ENCODE results near the gene DAPK1. TPM values are rescaled to one million over a fixed set of nuclear protein-coding genes. Genes with fewer than 3 reads are reported as not detected.

The DAPK1 gene
- polyA plus RNA-seq, 1 of the 3 experiments (the other 2 are of a cell fraction) = 0.61 TPM

GRCh38 chr9:87596862-87597261 is 99.2 kb downstream of the DAPK1 start:
- no peaks in the 10 kb centered on the region for H3K9me2 ChIP-seq
- H3K4me2 ChIP-seq = no peak overlapping the region
- no peaks in the 10 kb centered on the region for H3K27me3 ChIP-seq (ENCODE audit: insufficient read depth)
- DNase-seq = no peak
- WGBS (ENCODE audit: low lambda C conversion rate) = 74% methylated on average over 7 of the region's 7 CpGs
- H3K9ac ChIP-seq = no peak overlapping the region
- no peak overlapping the region for H2AFZ ChIP-seq (ENCODE audit: low read depth)
- no peak for TF ChIP-seq YY1 (IDR thresholded peaks at IDR 0.05; ENCODE audit: low read depth)
- no peak for TF ChIP-seq SMC3 (IDR thresholded peaks at IDR 0.05; ENCODE audit: low read depth, low read length)
- no peak for TF ChIP-seq MEF2A (IDR thresholded peaks at IDR 0.05; ENCODE audit: borderline replicate concordance, low read depth)
- H3K36me3 ChIP-seq (replicated peaks in 1 of 2; ENCODE audit: control insufficient read depth in 1 of 2, insufficient read depth in 2 of 2, low read length in 1 of 2) = no peaks in the 10 kb centered on the region
- H3K4me1 ChIP-seq (ENCODE audit: control insufficient read depth in 1 of 2, insufficient read depth in 2 of 2, low read depth in 1 of 2, low read length in 1 of 2) = peaks cover 6 to 27% of the 10 kb centered on the region in 2 experiments; a peak in 2 of 4 replicates
- H3K27ac ChIP-seq (ENCODE audit: low read depth in 2 of 2, low read length in 1 of 2) = no peak overlapping the region
- no peaks in the 10 kb centered on the region for H4K20me1 ChIP-seq (ENCODE audit: insufficient read depth)
- POLR2A ChIA-PET = no interaction called here
- H3K4me3 ChIP-seq (ENCODE audit: low read depth in 2 of 2, low read length in 1 of 2) = no peak overlapping the region
- H3K9me3 ChIP-seq = no peaks in the 10 kb centered on the region
- H3F3A ChIP-seq (replicated peaks; ENCODE audit: insufficient read depth) = no peaks in the 10 kb centered on the region
- CTCF ChIA-PET = interaction anchor here (0.9 to 1.7 kb wide), 3 partner anchors 12 to 33 kb away, joined by 3 to 5 read pairs (median 3); no protein-coding TSS in a partner anchor
- H3K79me2 ChIP-seq (ENCODE audit: insufficient read depth) = no peaks in the 10 kb centered on the region

GRCh38 chr9:87597710-87598443 is 100.2 kb downstream of the DAPK1 start:
- H4K20me1 ChIP-seq (ENCODE audit: insufficient read depth) = no peaks in the 10 kb centered on the region
- no peaks in the 10 kb centered on the region for H3K9me2 ChIP-seq
- no peak overlapping the region for H3K4me3 ChIP-seq (ENCODE audit: low read depth in 2 of 2, low read length in 1 of 2)
- no peak for DNase-seq
- 64% methylated on average over 13 of the region's 13 CpGs for WGBS (ENCODE audit: low lambda C conversion rate)
- H3K27ac ChIP-seq (ENCODE audit: low read depth in 2 of 2, low read length in 1 of 2) = no peak overlapping the region
- H3F3A ChIP-seq (replicated peaks; ENCODE audit: insufficient read depth) = no peaks in the 10 kb centered on the region
- TF ChIP-seq FOSL2 (IDR thresholded peaks at IDR 0.05; ENCODE audit: borderline replicate concordance, low read depth) (no peak), SMC3 (IDR thresholded peaks at IDR 0.05; ENCODE audit: low read depth, low read length) (no peak)
- ChIA-PET POLR2A (no interaction called here), CTCF (interaction anchor here (0.9 to 1.2 kb wide), 2 partner anchors 16 to 32 kb away, joined by 3 read pairs; no protein-coding TSS in a partner anchor)
- H3K27me3 ChIP-seq (ENCODE audit: insufficient read depth) = no peaks in the 10 kb centered on the region
- H3K4me2 ChIP-seq = no peak overlapping the region
- H3K4me1 ChIP-seq (ENCODE audit: control insufficient read depth in 1 of 2, insufficient read depth in 2 of 2, low read depth in 1 of 2, low read length in 1 of 2) = peaks cover 6 to 17% of the 10 kb centered on the region in 2 experiments; a peak in 2 of 4 replicates
- H3K79me2 ChIP-seq (ENCODE audit: insufficient read depth) = no peaks in the 10 kb centered on the region
- no peaks in the 10 kb centered on the region for H3K36me3 ChIP-seq (replicated peaks in 1 of 2; ENCODE audit: control insufficient read depth in 1 of 2, insufficient read depth in 2 of 2, low read length in 1 of 2)
- H3K9ac ChIP-seq = no peak overlapping the region
- H2AFZ ChIP-seq (ENCODE audit: low read depth) = no peak overlapping the region
- H3K9me3 ChIP-seq = no peaks in the 10 kb centered on the region

GRCh38 chr9:87599901-87600610 is 102.4 kb downstream of the DAPK1 start:
- Histone ChIP-seq H3K4me3 (ENCODE audit: low read depth in 2 of 2, low read length in 1 of 2) (no peak overlapping the region), H3K27ac (ENCODE audit: low read depth in 2 of 2, low read length in 1 of 2) (no peak overlapping the region), H3K9me2 (no peaks in the 10 kb centered on the region), H3K9me3 (no peaks in the 10 kb centered on the region), H3K4me1 (ENCODE audit: control insufficient read depth in 1 of 2, insufficient read depth in 2 of 2, low read depth in 1 of 2, low read length in 1 of 2) (peaks cover 6 to 11% of the 10 kb centered on the region in 2 experiments; a peak in 2 of 4 replicates), H3K36me3 (replicated peaks in 1 of 2; ENCODE audit: control insufficient read depth in 1 of 2, insufficient read depth in 2 of 2, low read length in 1 of 2) (no peaks in the 10 kb centered on the region), H3K27me3 (ENCODE audit: insufficient read depth) (no peaks in the 10 kb centered on the region), H3F3A (replicated peaks; ENCODE audit: insufficient read depth) (no peaks in the 10 kb centered on the region), H2AFZ (ENCODE audit: low read depth) (no peak overlapping the region; the same call in 1 of the 2 replicates), H3K79me2 (ENCODE audit: insufficient read depth) (no peaks in the 10 kb centered on the region), H3K4me2 (no peak overlapping the region), H4K20me1 (ENCODE audit: insufficient read depth) (no peaks in the 10 kb centered on the region), H3K9ac (no peak overlapping the region)
- ChIA-PET POLR2A (no interaction called here), CTCF (interaction anchor here (0.7 to 1.6 kb wide), 3 partner anchors 10 to 101 kb away, joined by 3 to 5 read pairs (median 4); no protein-coding TSS in a partner anchor)
- TF ChIP-seq, protein P1, sequence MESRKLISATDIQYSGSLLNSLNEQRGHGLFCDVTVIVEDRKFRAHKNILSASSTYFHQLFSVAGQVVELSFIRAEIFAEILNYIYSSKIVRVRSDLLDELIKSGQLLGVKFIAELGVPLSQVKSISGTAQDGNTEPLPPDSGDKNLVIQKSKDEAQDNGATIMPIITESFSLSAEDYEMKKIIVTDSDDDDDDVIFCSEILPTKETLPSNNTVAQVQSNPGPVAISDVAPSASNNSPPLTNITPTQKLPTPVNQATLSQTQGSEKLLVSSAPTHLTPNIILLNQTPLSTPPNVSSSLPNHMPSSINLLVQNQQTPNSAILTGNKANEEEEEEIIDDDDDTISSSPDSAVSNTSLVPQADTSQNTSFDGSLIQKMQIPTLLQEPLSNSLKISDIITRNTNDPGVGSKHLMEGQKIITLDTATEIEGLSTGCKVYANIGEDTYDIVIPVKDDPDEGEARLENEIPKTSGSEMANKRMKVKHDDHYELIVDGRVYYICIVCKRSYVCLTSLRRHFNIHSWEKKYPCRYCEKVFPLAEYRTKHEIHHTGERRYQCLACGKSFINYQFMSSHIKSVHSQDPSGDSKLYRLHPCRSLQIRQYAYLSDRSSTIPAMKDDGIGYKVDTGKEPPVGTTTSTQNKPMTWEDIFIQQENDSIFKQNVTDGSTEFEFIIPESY (IDR thresholded peaks at IDR 0.05; ENCODE audit: borderline replicate concordance, low read depth) = no peak
- TF ChIP-seq EP300 (IDR thresholded peaks at IDR 0.05; ENCODE audit: borderline replicate concordance in 1 of 2, low read depth in 1 of 2, low read length in 1 of 2) = no peak
- no peak for TF ChIP-seq NRF1 (IDR thresholded peaks at IDR 0.05; ENCODE audit: low read depth, low read length)
- no peak for TF ChIP-seq ELF1 (IDR thresholded peaks at IDR 0.05)
- TF ChIP-seq MEF2A (IDR thresholded peaks at IDR 0.05; ENCODE audit: borderline replicate concordance, low read depth) = no peak
- no peak for DNase-seq
- 65% methylated on average over 17 of the region's 17 CpGs for WGBS (ENCODE audit: low lambda C conversion rate)

All from SK-N-SH (cell line).